ENCODE results near the gene APBA2.

The APBA2 gene

GRCh38 chr15:29140475-29141307, 254.9 kb downstream of the APBA2 start:
- DNase-seq (ENCODE audit: extremely low spot score): no peak
- POLR2A ChIA-PET: no interaction called here

GRCh38 chr15:29141308-29142128, 255.7 kb downstream of the APBA2 start:
- POLR2A ChIA-PET: no interaction called here
- TF ChIP-seq CTCF (IDR thresholded peaks at IDR 0.05; ENCODE audit: control extremely low read depth, extremely low read depth, low read depth, missing control alignments): no peak
- CTCF ChIA-PET: interaction anchor here (0.8 to 2.5 kb wide), 9 partner anchors 8 to 600 kb away, joined by 3 to 26 read pairs (median 3); no protein-coding TSS in a partner anchor
- DNase-seq (ENCODE audit: extremely low spot score): no peak

More at GRCh38 chr15:29140475-29141307, 254.9 kb downstream of the APBA2 start:
- TF ChIP-seq CTCF (IDR thresholded peaks at IDR 0.05; ENCODE audit: control extremely low read depth, extremely low read depth, low read depth, missing control alignments): no peak
- CTCF ChIA-PET: interaction anchor here (0.7 to 2.5 kb wide), 38 partner anchors 8 to 935 kb away, joined by 3 to 26 read pairs (median 4); no protein-coding TSS in a partner anchor

GRCh38 chr15:29142129-29142747, 256.5 kb downstream of the APBA2 start:
- ChIA-PET POLR2A (interaction anchor here (0.7 kb wide), 1 partner anchor 149 kb away, joined by 3 read pairs; no protein-coding TSS in a partner anchor), CTCF (interaction anchor here (1.0 to 1.4 kb wide), 4 partner anchors 21 to 599 kb away, joined by 3 read pairs; no protein-coding TSS in a partner anchor)
- TF ChIP-seq CTCF (IDR thresholded peaks at IDR 0.05; ENCODE audit: control extremely low read depth, extremely low read depth, low read depth, missing control alignments): no peak
- no peak for DNase-seq (ENCODE audit: extremely low spot score)

- CTCF ChIA-PET: no interaction called here
- POLR2A ChIA-PET: interaction anchor here (0.7 kb wide), 1 partner anchor 148 kb away, joined by 3 read pairs; no protein-coding TSS in a partner anchor
Observed at GRCh38 chr15:29143293-29143692, 257.5 kb downstream of the APBA2 start.

GRCh38 chr15:29143909-29144635, 258.3 kb downstream of the APBA2 start:
- ChIA-PET CTCF (no interaction called here), POLR2A (no interaction called here)
- no peak for DNase-seq (ENCODE audit: extremely low spot score)
- TF ChIP-seq CTCF (IDR thresholded peaks at IDR 0.05; ENCODE audit: control extremely low read depth, extremely low read depth, low read depth, missing control alignments): no peak

More at GRCh38 chr15:29143293-29143692, 257.5 kb downstream of the APBA2 start:
- DNase-seq (ENCODE audit: extremely low spot score): no peak
- no peak for TF ChIP-seq CTCF (IDR thresholded peaks at IDR 0.05; ENCODE audit: control extremely low read depth, extremely low read depth, low read depth, missing control alignments)
